Astrocyte (in vitro differentiated cells and primary cell): ENCODE measurements around the gene FKBP11. TPM values are rescaled to one million over a fixed set of nuclear protein-coding genes. Genes with fewer than 3 reads are reported as not detected.

Experiments used
- DNase-seq: peaks from one replicate; pipeline ENCODE4 v3.0.0-alpha.2; 2010; ENCODE audit warnings: low read depth
- FAIRE-seq: peaks from 2 replicates; lab custom pipeline; 2011; peaks lifted over from hg19 to GRCh38; lab: Jason Lieb, UNC
- H2AFZ ChIP-seq: 2 replicates; pipeline ENCODE4 v1.6.0; 2012; ENCODE audit warnings: low read depth, low read length, inconsistent platforms
- H3K27ac ChIP-seq: 2 replicates; pipeline ENCODE4 v1.5.1; 2011; ENCODE audit warnings: low read depth, low read length, inconsistent platforms
- H3K27me3 ChIP-seq: 2 replicates; pipeline ENCODE4 v1.6.0; 2011; ENCODE audit warnings: low read length, inconsistent platforms; ENCODE audit not compliant: insufficient read depth
- H3K36me3 ChIP-seq: 2 replicates; pipeline ENCODE4 v1.5.1; 2011; ENCODE audit warnings: low read length, inconsistent platforms; ENCODE audit not compliant: insufficient read depth
- H3K4me1 ChIP-seq: 2 replicates; pipeline ENCODE4 v1.5.1; 2011; ENCODE audit warnings: low read length, inconsistent platforms; ENCODE audit not compliant: insufficient read depth
- H3K4me2 ChIP-seq: 2 replicates; pipeline ENCODE4 v1.6.0; 2012; ENCODE audit warnings: low read length, inconsistent platforms
- H3K4me3 ChIP-seq: 2 replicates; pipeline ENCODE4 v1.5.1; 2011; ENCODE audit warnings: low read depth, mild to moderate bottlenecking, low read length, inconsistent platforms; ENCODE audit not compliant: insufficient read depth
- H3K79me2 ChIP-seq: 2 replicates; pipeline ENCODE4 v1.6.0; 2012; ENCODE audit warnings: mild to moderate bottlenecking, low read length, inconsistent platforms; ENCODE audit not compliant: insufficient read depth
- H3K9ac ChIP-seq: 2 replicates; pipeline ENCODE4 v1.6.0; 2012; ENCODE audit warnings: mild to moderate bottlenecking, low read length, inconsistent platforms
- H3K9me3 ChIP-seq: 2 replicates; pipeline ENCODE4 v1.5.1; 2012; ENCODE audit warnings: low read depth, mild to moderate bottlenecking, low read length, inconsistent platforms; ENCODE audit not compliant: insufficient read depth
- H4K20me1 ChIP-seq: 2 replicates; pipeline ENCODE4 v1.6.0; 2012; ENCODE audit warnings: low read length, inconsistent platforms; ENCODE audit not compliant: insufficient read depth
- H3K27ac Mint-ChIP-seq: one replicate; pipeline ENCODE4 v1.8.0; 2021; ENCODE audit warnings: mild to moderate bottlenecking, mixed read lengths; ENCODE audit not compliant: unreplicated experiment
- H3K27me3 Mint-ChIP-seq: one replicate; pipeline ENCODE4 v1.8.0; 2021; ENCODE audit warnings: low read depth, mixed read lengths; ENCODE audit not compliant: unreplicated experiment
- H3K36me3 Mint-ChIP-seq: one replicate; pipeline ENCODE4 v1.8.0; 2021; ENCODE audit warnings: low read depth, mixed read lengths; ENCODE audit not compliant: unreplicated experiment
- H3K4me1 Mint-ChIP-seq: one replicate; pipeline ENCODE4 v1.8.0; 2021; ENCODE audit warnings: low read depth, mixed read lengths; ENCODE audit not compliant: unreplicated experiment
- H3K4me3 Mint-ChIP-seq: one replicate; pipeline ENCODE4 v1.8.0; 2021; ENCODE audit warnings: mild to moderate bottlenecking, moderate library complexity, mixed read lengths; ENCODE audit not compliant: unreplicated experiment
- H3K9me3 Mint-ChIP-seq: one replicate; pipeline ENCODE4 v1.8.0; 2021; ENCODE audit warnings: mild to moderate bottlenecking, mixed read lengths; ENCODE audit not compliant: unreplicated experiment
- CTCF ChIP-seq: IDR thresholded peaks from 2 replicates; pipeline ENCODE4 v1.5.1; 2011; ENCODE audit warnings: low read depth, mild to moderate bottlenecking, inconsistent platforms, low read length, moderate library complexity; ENCODE audit not compliant: insufficient read depth
- EZH2 ChIP-seq: IDR thresholded peaks from 2 replicates; pipeline ENCODE4 v1.6.1; 2012; ENCODE audit warnings: mild to moderate bottlenecking, low read length, inconsistent platforms; ENCODE audit not compliant: insufficient read depth
- total RNA-seq: library from RNA; stranded (reverse); gene quantifications from 2 replicates; pipeline ENCODE4 v1.2.1, GENCODE V29; 2021

The FKBP11 gene
- total RNA-seq, 1 donor from 2014 or later = 51.2 TPM

GRCh38 chr12:48901278-48901677, 24.0 kb downstream of the FKBP11 start:
- TF ChIP-seq EZH2 (no peak), CTCF (no peak)
- H3K27ac Mint-ChIP-seq = no peak overlapping the region

GRCh38 chr12:48899651-48900050, 25.6 kb downstream of the FKBP11 start:
- H3K27me3 Mint-ChIP-seq = peaks cover 6% of the 10 kb centered on the region

More at GRCh38 chr12:48901278-48901677, 24.0 kb downstream of the FKBP11 start:
- Mint-ChIP-seq H3K36me3 (no peaks in the 10 kb centered on the region), H3K27me3 (peaks cover 6% of the 10 kb centered on the region), H3K4me1 (no peaks in the 10 kb centered on the region), H3K4me3 (no peak overlapping the region), H3K9me3 (no peaks in the 10 kb centered on the region)
- Histone ChIP-seq H3K9ac (no peak overlapping the region), H3K79me2 (no peaks in the 10 kb centered on the region), H4K20me1 (no peaks in the 10 kb centered on the region), H2AFZ (no peak overlapping the region), H3K4me3 (no peak overlapping the region), H3K27me3 (no peaks in the 10 kb centered on the region), H3K27ac (no peak overlapping the region), H3K36me3 (no peaks in the 10 kb centered on the region), H3K9me3 (no peaks in the 10 kb centered on the region), H3K4me1 (no peaks in the 10 kb centered on the region), H3K4me2 (no peak overlapping the region)
- DNase-seq (no peak), FAIRE-seq (no peak)

More at GRCh38 chr12:48899651-48900050, 25.6 kb downstream of the FKBP11 start:
- FAIRE-seq (no peak), DNase-seq (no peak)
- H3K4me1 Mint-ChIP-seq = no peaks in the 10 kb centered on the region
- Histone ChIP-seq H3K36me3 (no peaks in the 10 kb centered on the region), H3K27me3 (no peaks in the 10 kb centered on the region), H3K4me3 (no peak overlapping the region), H2AFZ (no peak overlapping the region), H3K9ac (no peak overlapping the region), H3K79me2 (no peaks in the 10 kb centered on the region), H3K9me3 (no peaks in the 10 kb centered on the region), H4K20me1 (no peaks in the 10 kb centered on the region), H3K4me1 (no peaks in the 10 kb centered on the region), H3K4me2 (no peak overlapping the region), H3K27ac (no peak overlapping the region)
- no peak overlapping the region for H3K27ac Mint-ChIP-seq
- no peaks in the 10 kb centered on the region for H3K9me3 Mint-ChIP-seq
- TF ChIP-seq EZH2 (no peak), CTCF (no peak)
- H3K4me3 Mint-ChIP-seq = no peak overlapping the region
- no peaks in the 10 kb centered on the region for H3K36me3 Mint-ChIP-seq
